Stimulated activated CD8-positive, alpha-beta memory T cell treated with anti-CD3 and anti-CD28 coated beads, Interleukin-15, amount 100 ng/mL, for 4 hours (primary cell): Measurements from ENCODE around the gene SRRM4.
"Not testable (repeated sequence)": the region's sequence is repeated elsewhere in the genome, so short reads cannot be mapped to it uniquely, and the experiment has no call there.

Experiments used
- DNase-seq, 2 donors: peaks; one replicate each; pipeline ENCODE4 v3.0.0-alpha.2; 2020; ENCODE audit warnings: low read depth in 2 of 2

SRRM4 gene, protein sequence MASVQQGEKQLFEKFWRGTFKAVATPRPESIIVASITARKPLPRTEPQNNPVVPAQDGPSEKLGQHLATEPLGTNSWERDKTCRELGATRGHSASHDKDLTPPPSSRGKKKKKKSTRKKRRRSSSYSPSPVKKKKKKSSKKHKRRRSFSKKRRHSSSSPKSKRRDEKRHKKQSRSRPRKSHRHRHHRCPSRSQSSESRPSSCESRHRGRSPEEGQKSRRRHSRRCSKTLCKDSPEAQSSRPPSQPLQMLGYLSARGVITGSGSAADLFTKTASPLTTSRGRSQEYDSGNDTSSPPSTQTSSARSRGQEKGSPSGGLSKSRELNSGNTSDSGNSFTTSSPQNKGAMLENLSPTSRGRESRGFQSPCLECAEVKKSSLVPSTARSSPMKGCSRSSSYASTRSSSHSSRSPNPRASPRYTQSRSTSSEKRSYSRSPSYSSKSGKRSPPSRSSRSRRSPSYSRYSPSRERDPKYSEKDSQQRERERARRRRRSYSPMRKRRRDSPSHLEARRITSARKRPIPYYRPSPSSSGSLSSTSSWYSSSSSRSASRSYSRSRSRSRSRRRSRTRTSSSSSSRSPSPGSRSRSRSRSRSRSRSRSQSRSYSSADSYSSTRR

GRCh38 chr12:118981285-118982211, at the start of gene SRRM4:
TSS of gene SRRM4 (plus strand) at chr12:118981541. CDS start at chr12:118981883, 342 bp downstream.
- DNase-seq: no peak

DNA sequence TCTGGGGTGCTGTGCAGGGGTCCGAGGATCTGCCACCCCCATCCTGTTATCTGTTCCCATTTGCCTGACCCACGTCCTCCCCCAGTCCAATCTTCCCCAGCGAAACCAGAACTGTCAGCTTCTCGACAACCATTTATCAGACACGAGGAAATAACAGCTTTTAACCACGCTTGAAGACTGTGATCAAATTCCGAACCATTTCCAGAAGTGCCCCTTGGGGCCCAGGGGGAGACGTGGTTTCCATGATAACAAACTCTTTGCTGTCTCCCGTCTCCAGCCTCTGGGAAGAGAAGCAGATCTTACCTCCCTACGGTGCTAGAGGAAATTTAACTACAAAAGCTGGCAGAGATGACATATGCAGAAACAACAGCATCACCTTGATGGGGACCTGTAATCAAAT, 35.1 kb upstream of the SRRM4 start:
- DNase-seq: no peak

- no peak for DNase-seq
Measured at GRCh38 chr12:118958520-118958919, 22.8 kb upstream of the SRRM4 start.

DNA sequence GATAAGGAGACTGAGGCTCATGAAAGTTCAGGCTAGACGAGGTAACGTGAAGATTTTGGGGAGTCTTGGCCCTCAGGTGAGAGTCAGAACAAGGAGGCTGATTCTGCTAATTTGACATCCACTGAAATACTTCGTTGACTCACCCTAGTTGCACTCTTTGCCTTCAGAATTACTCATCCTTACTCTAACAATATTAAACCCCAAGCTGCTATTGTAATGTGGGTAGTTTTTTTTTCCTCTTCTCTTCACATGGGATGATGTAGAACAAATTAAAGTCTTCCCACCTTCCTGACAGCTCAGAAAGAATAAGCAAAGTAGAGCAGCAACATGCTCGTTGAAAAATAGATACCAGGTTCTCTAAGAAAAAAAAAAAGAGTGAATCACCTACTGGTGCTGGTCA, 22.0 kb upstream of the SRRM4 start:
- DNase-seq: no peak

- DNase-seq: no peak
Measured at GRCh38 chr12:118959985-118960560, 21.3 kb upstream of the SRRM4 start.

DNA sequence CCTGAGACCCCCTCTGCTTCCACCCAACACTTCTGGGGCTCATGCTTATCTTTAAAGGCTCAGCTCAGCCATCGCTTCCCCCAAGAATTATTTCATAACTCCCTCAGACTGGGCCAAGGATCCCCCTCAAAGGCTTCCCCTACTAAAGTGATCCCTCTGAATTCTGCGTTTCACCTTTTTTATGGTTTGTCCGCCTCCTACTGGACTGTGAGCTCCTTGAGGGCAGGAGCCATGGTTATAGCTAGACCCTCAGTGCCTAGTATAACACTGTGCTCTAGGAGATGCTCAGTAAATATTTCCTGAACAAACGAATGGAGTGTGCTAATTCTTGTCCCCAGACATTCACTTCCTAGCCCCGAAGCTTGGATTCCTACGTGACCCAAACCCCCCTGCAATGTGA, 20.5 kb upstream of the SRRM4 start:
- no peak for DNase-seq

DNA sequence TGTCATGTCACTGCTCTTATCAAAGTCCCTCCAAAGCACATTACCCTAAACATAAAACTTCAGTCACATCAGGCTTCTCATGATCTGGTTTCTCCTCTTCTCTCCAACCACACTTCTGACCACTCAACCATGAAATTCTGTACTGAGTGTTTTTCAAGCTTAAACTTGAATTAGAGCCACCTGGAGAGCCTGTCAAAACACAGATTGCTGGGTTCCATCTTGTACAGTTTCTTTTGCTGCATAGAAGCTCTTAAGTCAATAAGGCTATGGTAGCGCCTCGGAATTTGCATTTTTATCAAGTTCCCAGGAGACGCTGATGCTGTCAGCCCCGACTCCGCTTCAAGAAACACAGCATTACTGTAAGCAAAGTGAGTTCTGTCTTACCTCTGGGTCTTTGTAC, 16.4 kb upstream of the SRRM4 start:
- DNase-seq: no peak

DNA sequence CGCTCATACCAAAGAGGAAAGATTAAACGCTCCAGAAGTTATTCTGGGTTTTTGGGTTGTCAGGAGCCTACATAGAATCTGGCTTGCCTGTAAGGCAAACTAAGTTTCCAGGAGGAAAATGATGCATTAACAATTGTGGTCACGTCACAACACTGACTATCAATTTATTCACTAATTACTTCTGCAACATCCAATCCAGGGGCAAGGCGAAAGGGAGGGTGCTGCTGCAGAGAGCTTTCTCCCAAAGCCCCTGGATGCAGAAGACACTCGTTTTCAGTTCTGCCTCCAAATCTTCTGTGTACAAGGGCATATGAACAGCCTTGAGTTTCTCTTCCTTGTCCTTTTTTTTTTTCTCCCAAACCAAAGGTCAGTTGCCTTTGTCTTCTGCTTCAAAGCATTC, 10.5 kb upstream of the SRRM4 start:
- no peak for DNase-seq

DNA sequence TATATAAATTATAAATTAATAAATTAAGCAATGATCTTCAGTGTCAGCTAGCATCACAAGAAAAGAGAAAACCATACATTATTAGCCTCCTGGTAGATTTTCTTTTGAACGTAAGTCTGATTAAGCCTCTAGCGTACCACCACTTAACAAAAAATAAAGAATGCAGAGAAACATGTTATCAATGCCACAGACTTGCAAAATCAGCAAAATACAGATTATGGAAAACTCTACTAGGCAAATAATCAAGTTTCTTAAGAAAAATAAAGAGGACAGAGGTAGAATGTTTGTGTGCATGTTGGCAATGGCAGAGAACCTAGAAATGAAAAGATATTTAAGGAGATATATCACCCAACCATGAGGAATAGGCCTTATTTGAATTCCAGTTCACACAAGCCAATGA, 8.4 kb upstream of the SRRM4 start:
- no peak for DNase-seq

- DNase-seq: no peak
Measured at GRCh38 chr12:118979763-118980406, 1.5 kb upstream of the SRRM4 start.

DNA sequence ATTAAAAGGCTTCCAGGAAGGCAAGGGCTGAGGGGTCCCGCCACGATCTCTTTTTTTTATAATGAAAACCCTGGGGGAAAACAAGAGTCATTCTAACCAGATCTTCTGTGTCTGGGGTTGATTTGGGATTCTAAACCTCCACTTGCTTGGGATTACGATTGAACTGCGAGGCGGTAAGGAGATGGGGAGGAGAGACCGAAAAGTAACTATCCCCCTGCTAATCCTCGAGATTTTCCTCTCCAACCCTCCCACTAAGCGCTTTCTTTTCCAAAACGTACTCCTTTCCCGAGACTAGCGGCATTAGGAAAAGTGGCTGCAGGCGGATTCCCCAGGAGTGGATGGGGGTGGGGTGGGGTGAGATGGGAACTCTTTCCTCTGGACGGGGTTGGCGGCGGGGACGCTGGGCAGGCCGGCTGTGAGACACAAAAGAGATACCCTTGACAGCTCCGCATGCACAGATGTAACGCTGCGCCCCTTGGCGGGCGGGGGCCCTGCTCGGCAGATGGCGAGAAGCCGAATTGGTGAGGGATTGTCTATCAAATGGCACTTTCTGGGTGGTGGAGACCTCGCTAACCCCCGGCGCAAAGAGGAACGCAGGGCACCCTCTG, 830 bp upstream of the SRRM4 start:
- DNase-seq: no peak

- DNase-seq: no peak
Measured at GRCh38 chr12:118982302-118982701, 961 bp downstream of the SRRM4 start.

DNA sequence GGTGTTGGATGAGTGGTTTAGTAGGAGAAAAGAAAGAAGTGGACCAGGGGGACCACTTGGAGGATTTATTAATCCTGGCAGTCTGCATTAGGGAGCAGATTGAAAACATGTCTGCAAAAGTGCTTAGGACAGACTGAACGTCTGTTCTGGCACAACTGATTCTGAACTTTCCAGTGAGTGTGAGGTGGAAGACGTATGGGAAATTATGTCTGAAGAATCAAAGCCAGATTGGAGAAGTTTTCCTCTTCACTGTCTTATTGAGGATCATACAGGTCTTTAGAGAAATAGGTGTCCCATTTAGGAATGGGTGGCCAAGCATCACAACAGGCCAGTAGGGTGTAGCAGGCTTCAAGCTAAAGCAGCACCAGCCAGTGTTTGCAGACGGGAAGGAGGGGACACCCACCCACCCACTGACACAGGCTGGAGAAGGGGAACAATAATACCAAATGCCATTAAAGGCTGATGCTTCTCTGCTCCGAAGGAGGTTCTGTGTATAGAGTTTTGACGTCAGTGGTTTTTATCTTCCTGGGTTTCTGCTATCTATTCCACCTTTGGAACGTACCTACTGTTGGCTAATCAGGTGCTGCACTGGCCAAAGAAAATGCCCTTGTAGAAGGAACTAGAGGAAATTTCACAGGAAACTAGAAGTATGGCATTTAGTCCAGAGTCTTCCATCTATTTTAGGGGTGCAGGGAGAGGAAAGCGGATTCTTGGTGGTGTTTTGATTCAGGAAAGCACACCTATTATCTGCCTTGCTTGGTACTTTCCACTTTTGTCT, 1.8 kb downstream of the SRRM4 start:
- no peak for DNase-seq

- no peak for DNase-seq
Measured at GRCh38 chr12:118984161-118984943, 3.0 kb downstream of the SRRM4 start.

- DNase-seq: no peak
Measured at GRCh38 chr12:118986050-118986449, 4.7 kb downstream of the SRRM4 start.

GRCh38 chr12:118999107-118999506, 17.8 kb downstream of the SRRM4 start:
- DNase-seq: no peak

DNA sequence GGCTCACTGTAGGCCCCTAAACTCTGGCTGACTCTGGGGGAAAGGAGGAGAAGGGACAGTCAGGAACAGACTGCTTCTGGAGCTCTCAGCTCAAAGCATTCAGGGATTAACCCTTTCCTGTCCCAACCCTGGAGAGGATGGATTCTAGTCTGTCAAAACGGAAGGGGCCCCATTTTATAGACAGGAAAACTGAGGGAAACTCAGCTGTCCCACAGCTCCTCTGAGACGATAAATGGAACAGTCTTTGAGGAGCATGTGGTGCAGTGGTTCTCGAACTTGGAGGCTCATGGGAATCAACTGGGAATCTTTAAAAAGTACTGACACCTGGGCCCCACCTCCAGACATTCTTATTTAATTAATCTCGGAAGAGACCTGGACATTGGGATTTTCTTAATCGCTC, 23.7 kb downstream of the SRRM4 start:
- DNase-seq: no peak

DNA sequence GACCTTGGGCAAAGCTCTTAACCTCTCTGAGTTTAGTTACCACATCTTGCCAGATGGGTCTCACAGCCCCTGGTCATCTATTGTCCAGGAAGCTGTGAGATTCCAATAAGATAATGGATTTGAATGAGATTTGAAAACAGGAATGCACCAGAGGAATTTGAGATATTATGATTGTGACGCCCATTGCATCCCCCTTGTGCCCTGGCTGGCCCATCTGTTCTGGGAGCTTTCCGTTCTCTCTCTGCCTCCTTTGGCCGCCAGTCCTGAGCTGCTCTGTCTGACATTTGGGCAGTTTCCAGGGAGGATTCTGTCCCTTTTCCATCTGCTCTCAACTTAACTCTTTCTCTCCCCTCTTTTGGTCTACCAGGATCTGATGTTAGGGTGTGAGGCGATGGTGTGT, 24.6 kb downstream of the SRRM4 start:
- DNase-seq: no peak

DNA sequence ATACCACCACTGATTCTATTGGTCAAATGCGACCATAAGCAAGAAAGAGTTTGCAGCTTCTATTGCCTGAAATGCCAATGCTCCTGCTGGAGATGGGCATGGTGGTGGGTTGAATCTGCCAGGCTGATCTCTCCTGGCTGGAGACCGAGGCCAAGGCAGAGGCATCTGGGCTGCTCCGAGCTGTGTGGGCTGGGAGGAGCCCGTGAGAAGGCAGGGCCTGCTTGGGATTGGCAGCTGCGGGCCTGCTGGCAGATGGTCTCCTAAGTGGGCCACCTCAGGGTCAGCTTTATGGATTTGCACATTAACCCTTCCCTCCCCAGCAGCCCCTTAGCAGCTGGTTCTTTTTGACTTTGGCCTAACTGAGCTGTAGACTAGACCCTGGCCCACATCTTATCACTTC, 25.4 kb downstream of the SRRM4 start:
- DNase-seq: no peak

GRCh38 chr12:119008273-119008672, 26.9 kb downstream of the SRRM4 start:
- DNase-seq: not testable (repeated sequence)
